Progenitor cell of endocrine pancreas (in vitro differentiated cells): Measurements from ENCODE around the gene ZC3H18. TPM values are rescaled to one million over a fixed set of nuclear protein-coding genes. Genes with fewer than 3 reads are reported as not detected.
"Not testable (repeated sequence)": the region's sequence is repeated elsewhere in the genome, so short reads cannot be mapped to it uniquely, and the experiment has no call there.

Source experiments
- DNase-seq: peaks from one replicate; pipeline ENCODE4 v3.0.0; 2021; ENCODE audit warnings: low spot score; ENCODE audit not compliant: unreplicated experiment
- H3K27ac Mint-ChIP-seq: 2 replicates; pipeline ENCODE4 v1.8.0; 2021; ENCODE audit warnings: mild to moderate bottlenecking, moderate library complexity, mixed read lengths
- H3K27me3 Mint-ChIP-seq: 2 replicates; pipeline ENCODE4 v1.8.0; 2021; ENCODE audit warnings: mixed read lengths
- H3K36me3 Mint-ChIP-seq: 2 replicates; pipeline ENCODE4 v1.8.0; 2022; ENCODE audit warnings: mixed read lengths; ENCODE audit not compliant: insufficient read depth
- H3K4me1 Mint-ChIP-seq: 2 replicates; pipeline ENCODE4 v1.8.0; 2021; ENCODE audit warnings: low read depth, mixed read lengths
- H3K4me3 Mint-ChIP-seq: 2 replicates; pipeline ENCODE4 v1.8.0; 2021; ENCODE audit warnings: low read depth, mild to moderate bottlenecking, moderate library complexity, mixed read lengths
- H3K9me3 Mint-ChIP-seq: 2 replicates; pipeline ENCODE4 v1.8.0; 2021; ENCODE audit warnings: low read depth, mixed read lengths
- total RNA-seq: library from RNA; stranded (reverse); gene quantifications from 2 replicates; pipeline ENCODE4 v1.2.1, GENCODE V29; 2021
- TF ChIP-seq, protein P1 (sequence below): fragments of 200-600 bp; sonication (generic); IDR thresholded peaks from one replicate; pipeline ENCODE4 v1.5.0; 2021; ENCODE audit warnings: antibody characterized with exemption, mild to moderate bottlenecking; ENCODE audit not compliant: unreplicated experiment

The ZC3H18 gene
- total RNA-seq, 1 donor from 2014 or later: 70.7 TPM

DNA sequence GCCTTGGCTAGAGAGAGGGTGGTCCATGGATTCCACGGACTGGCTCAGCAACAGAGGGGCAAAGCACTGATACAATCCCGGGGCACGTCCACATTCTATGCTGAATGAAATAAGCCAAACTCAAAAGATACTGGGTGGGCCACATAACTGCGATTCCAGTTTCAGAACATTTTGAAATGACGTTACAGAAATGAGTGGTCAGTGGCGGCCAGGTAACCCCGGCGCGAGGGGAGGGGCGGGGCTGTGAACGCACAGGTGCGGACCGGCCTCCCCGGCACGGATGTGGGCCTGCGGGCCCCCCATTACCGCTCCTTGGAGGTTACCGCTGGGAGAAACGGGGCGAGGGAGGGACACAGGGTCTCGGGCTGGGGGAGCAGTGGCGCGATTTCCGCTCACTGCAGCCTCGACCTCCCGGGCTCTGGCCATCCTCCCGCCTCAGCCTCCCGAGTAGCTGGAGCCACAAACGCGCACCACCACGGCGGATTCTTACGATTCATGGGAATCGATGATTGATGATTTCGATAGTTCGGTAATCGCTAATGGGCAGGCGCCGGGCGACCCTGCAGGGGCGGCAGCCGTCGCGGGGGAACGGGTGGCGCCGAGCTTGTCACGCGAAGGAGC lies 92.1 kb downstream of the ZC3H18 start:
- TF ChIP-seq, protein P1, sequence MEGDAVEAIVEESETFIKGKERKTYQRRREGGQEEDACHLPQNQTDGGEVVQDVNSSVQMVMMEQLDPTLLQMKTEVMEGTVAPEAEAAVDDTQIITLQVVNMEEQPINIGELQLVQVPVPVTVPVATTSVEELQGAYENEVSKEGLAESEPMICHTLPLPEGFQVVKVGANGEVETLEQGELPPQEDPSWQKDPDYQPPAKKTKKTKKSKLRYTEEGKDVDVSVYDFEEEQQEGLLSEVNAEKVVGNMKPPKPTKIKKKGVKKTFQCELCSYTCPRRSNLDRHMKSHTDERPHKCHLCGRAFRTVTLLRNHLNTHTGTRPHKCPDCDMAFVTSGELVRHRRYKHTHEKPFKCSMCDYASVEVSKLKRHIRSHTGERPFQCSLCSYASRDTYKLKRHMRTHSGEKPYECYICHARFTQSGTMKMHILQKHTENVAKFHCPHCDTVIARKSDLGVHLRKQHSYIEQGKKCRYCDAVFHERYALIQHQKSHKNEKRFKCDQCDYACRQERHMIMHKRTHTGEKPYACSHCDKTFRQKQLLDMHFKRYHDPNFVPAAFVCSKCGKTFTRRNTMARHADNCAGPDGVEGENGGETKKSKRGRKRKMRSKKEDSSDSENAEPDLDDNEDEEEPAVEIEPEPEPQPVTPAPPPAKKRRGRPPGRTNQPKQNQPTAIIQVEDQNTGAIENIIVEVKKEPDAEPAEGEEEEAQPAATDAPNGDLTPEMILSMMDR: no peak
- H3K27me3 Mint-ChIP-seq: no peaks in the 10 kb centered on the region
- no peaks in the 10 kb centered on the region for H3K9me3 Mint-ChIP-seq
- peaks cover 4% of the 10 kb centered on the region for H3K36me3 Mint-ChIP-seq
- H3K27ac Mint-ChIP-seq: peak overlapping the region; percentile 55
- H3K4me1 Mint-ChIP-seq: peaks cover 6% of the 10 kb centered on the region
- H3K4me3 Mint-ChIP-seq: peak overlapping the region; percentile 89
- DNase-seq: peak; percentile 16

DNA sequence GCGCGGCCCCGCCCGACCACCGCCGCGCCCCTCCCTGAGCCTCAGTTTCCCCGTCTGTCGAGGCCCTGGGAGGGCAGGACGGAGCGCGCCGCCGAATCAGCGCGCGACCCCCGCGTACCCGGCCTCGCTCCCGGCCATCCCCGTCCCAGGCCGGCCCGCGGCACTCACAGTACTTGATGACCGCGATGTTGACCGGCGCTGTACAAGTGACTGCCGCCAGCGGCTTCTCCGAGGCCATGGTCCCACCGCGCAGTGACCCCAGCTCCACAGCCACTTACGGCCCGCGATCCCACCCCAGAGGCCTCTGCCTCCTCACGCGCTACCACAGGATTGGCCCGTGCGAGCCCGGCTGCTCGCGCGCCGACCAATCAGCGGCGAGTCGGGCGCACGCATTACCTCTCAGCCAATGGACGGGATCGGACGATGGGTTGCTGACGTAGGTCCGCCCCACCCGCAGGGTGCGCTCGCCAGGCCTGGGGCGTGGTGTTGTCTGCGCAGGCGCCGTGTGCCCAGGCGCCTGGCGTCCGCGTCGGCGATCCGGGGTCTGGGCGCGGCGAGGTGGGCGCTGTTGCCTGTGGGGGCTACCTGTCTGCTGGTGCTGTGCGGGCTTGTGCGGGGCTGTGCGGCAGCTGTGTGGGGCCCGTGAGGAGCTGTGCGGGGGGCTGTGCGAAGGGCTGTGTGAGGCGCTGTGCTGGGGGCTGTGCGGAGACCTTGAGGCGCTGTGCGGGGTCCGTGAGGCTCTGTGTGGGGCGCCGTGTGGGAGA lies 92.8 kb downstream of the ZC3H18 start, which contains the start of gene MVD:
TSS of gene MVD (minus strand) at position 249 of the 764 bp plus-strand sequence. CDS start at position 238, 11 bp downstream.
- peak; percentile 95 for DNase-seq
- Mint-ChIP-seq H3K9me3 (no peaks in the 10 kb centered on the region), H3K27me3 (no peaks in the 10 kb centered on the region), H3K4me3 (peak within 1 kb of the TSS; percentile 89), H3K27ac (peak within 1 kb of the TSS; percentile 93), H3K36me3 (peaks cover 4% of the 10 kb centered on the region), H3K4me1 (peaks cover 6% of the 10 kb centered on the region)
- TF ChIP-seq, protein P1: no peak

DNA sequence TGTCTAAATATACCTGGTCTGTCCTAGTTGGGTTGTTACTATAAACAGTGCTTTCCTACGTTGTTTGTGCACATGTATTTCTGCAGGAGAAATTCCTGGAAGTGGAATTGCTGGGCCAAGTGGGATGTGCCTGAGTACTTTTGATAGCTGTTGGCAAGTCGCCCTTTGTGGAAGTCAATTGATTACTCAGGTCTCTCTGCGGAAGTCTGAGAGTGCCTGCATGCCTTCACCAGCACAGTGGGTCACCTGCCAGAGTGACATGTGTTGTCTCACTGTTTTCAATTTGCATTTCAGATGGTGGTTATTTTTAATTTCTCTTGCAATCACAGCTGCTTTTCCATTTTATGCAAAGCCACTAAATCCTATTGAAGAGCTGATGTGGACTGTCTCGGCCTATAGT lies 94.9 kb downstream of the ZC3H18 start:
- Mint-ChIP-seq H3K9me3 (no peaks in the 10 kb centered on the region), H3K27ac (no peak overlapping the region), H3K4me3 (peak overlapping the region; percentile 52), H3K4me1 (peaks cover 6% of the 10 kb centered on the region), H3K27me3 (no peaks in the 10 kb centered on the region), H3K36me3 (peaks cover 3% of the 10 kb centered on the region)
- TF ChIP-seq, protein P1: no peak
- no peak for DNase-seq

DNA sequence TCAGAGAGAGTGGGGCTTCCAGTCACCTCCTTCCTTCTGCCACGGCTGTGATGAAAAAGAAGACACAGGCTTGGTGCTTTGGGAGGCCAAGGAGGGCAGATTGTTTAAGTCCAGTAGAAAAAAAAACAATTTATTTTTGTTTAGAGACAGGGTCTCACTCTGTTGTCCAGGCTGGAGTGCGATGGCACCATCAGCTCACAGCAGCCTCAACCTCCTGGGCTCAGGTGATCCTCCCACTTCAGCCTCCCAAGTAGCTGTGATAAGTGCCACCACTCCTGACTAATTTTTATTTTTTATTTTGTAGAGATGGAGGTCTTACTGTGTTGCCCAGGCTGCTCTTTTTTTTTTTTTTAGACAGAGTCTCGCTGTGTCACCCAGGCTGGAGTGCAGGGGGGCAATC lies 95.4 kb downstream of the ZC3H18 start:
- H3K4me3 Mint-ChIP-seq: peak overlapping the region; percentile 52
- TF ChIP-seq, protein P1: no peak
- H3K27me3 Mint-ChIP-seq: no peaks in the 10 kb centered on the region
- no peaks in the 10 kb centered on the region for H3K9me3 Mint-ChIP-seq
- no peak overlapping the region for H3K27ac Mint-ChIP-seq
- peaks cover 6% of the 10 kb centered on the region for H3K4me1 Mint-ChIP-seq
- H3K36me3 Mint-ChIP-seq: peaks cover 1% of the 10 kb centered on the region
- no peak for DNase-seq

DNA sequence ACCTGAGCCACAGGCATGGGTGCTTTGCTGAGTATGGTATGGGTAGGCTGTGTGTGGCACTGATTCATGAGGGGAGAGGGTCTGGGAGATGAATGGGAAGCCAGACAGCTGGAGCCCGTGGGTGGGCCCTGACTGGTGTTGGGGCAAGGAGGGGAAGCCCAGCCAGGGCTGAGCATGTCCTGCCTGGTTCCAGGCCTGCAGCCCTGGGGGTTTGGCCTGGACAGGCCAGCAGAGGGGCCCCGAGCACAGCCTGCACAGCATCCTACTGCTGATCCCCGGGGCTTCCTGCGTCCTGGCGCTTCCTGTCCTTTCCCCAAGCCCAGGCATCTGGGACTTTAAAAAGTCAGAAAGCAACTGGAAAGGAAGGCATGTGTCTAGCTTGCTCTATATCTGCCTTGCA lies 97.3 kb downstream of the ZC3H18 start:
- Mint-ChIP-seq H3K4me1 (no peaks in the 10 kb centered on the region), H3K36me3 (peaks cover 1% of the 10 kb centered on the region), H3K27ac (no peak overlapping the region), H3K27me3 (no peaks in the 10 kb centered on the region), H3K4me3 (no peak overlapping the region), H3K9me3 (no peaks in the 10 kb centered on the region)
- DNase-seq: no peak
- TF ChIP-seq, protein P1: no peak

DNA sequence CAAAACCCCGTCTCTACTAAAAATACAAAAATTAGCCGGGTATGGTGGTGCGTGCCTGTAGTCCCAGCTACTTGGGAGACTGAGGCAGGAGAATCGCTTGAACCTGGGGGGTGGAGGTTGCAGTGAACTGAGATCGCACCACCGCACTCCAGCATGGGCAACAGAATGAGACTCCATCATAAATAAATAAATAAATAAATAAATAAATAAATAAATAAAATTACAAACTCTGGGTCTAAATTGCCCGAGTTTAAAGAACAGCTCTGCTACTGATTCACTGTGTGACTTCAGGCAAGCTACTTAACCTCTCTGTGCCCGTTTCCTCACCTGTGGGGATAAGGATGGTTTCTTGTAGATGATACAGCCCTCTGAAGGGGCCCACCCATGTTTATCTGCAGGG lies 99.3 kb downstream of the ZC3H18 start:
- H3K27me3 Mint-ChIP-seq, H3K4me1 Mint-ChIP-seq, H3K4me3 Mint-ChIP-seq, H3K27ac Mint-ChIP-seq, H3K36me3 Mint-ChIP-seq, DNase-seq, H3K9me3 Mint-ChIP-seq: not testable (repeated sequence)
